ELF-1 (cell line): Measurements from ENCODE around the gene UNC13B.
A peak's percentile ranks its signal among the peaks of the same experiment; 100 is the strongest.
"Not testable (repeated sequence)": the region's sequence is repeated elsewhere in the genome, so short reads cannot be mapped to it uniquely, and the experiment has no call there.

Source experiments
- DNase-seq: peaks from one replicate; pipeline ENCODE4 v3.0.0-alpha.2; 2016; ENCODE audit warnings: low read depth, low spot score

UNC13B gene

GRCh38 chr9:35161713-35162604 is at the start of gene UNC13B:
Gene UNC13B (plus strand): TSS chr9:35162009. CDS start chr9:35162284, 275 bp downstream.
- DNase-seq, result peak; percentile 94

- DNase-seq, result peak; percentile 7
Measured at GRCh38 chr9:35112257-35113020, 49.4 kb upstream of the UNC13B start.

GRCh38 chr9:35114113-35114839 is 47.5 kb upstream of the UNC13B start:
- peak; percentile 99 for DNase-seq

GRCh38 chr9:35114840-35115628 is 46.8 kb upstream of the UNC13B start:
- peak; percentile 65 for DNase-seq

GRCh38 chr9:35115680-35116538 is 45.9 kb upstream of the UNC13B start, which contains the start of gene ATOSB:
Gene ATOSB (minus strand): TSS chr9:35115862. CDS start chr9:35108274, 7,588 bp downstream.
- peak; percentile 99 for DNase-seq

- no peak for DNase-seq
Measured at GRCh38 chr9:35116539-35116897, 45.3 kb upstream of the UNC13B start.

- peak; percentile 94 for DNase-seq
Measured at GRCh38 chr9:35116898-35117551, 44.8 kb upstream of the UNC13B start.

- DNase-seq, result no peak
Measured at GRCh38 chr9:35134920-35135319, 26.9 kb upstream of the UNC13B start.

GRCh38 chr9:35135988-35136387 is 25.8 kb upstream of the UNC13B start:
- DNase-seq, result no peak

GRCh38 chr9:35136866-35137265 is 24.9 kb upstream of the UNC13B start:
- DNase-seq, result peak; percentile 36

GRCh38 chr9:35140093-35140492 is 21.7 kb upstream of the UNC13B start:
- DNase-seq, result no peak

GRCh38 chr9:35142037-35142436 is 19.8 kb upstream of the UNC13B start:
- DNase-seq, result no peak

- DNase-seq, result not testable (repeated sequence)
Measured at GRCh38 chr9:35147941-35148563, 13.8 kb upstream of the UNC13B start.

GRCh38 chr9:35152926-35153325 is 8.9 kb upstream of the UNC13B start:
- DNase-seq, result no peak

GRCh38 chr9:35156781-35157180 is 5.0 kb upstream of the UNC13B start:
- no peak for DNase-seq

- not testable (repeated sequence) for DNase-seq
Measured at GRCh38 chr9:35157836-35158235, 4.0 kb upstream of the UNC13B start.

- no peak for DNase-seq
Measured at GRCh38 chr9:35158501-35159280, 3.1 kb upstream of the UNC13B start.

- no peak for DNase-seq
Measured at GRCh38 chr9:35162605-35163315, 951 bp downstream of the UNC13B start.
